Liver (tissue), 9 donors: ENCODE measurements around the gene ALS2CL. TPM values are rescaled to one million over a fixed set of nuclear protein-coding genes. Genes with fewer than 3 reads are reported as not detected.

Experiments
- DNase-seq: peaks from one replicate; pipeline ENCODE4 v3.0.0-alpha.2; 2017; ENCODE audit warnings: low spot score
- H3K27ac ChIP-seq, 2 donors: one replicate each; pipeline ENCODE4 v1.7.0; 2013; ENCODE audit warnings: inconsistent platforms in 2 of 2, low read length in 2 of 2, control low read depth in 1 of 2, low read depth in 1 of 2, mild to moderate bottlenecking in 1 of 2
- H3K27me3 ChIP-seq, 4 donors: one replicate each; pipeline versions ENCODE4 v1.6.1 to v1.7.0; 2013; ENCODE audit warnings: low read length in 3 of 4, inconsistent platforms in 1 of 4, mild to moderate bottlenecking in 1 of 4, moderate library complexity in 1 of 4; ENCODE audit not compliant: control insufficient read depth in 4 of 4, insufficient read depth in 4 of 4
- H3K36me3 ChIP-seq, 4 donors: one replicate each; pipeline versions ENCODE4 v1.6.1 to v1.7.0; 2013; ENCODE audit warnings: low read length in 3 of 4, mild to moderate bottlenecking in 3 of 4, low read depth in 1 of 4, moderate library complexity in 1 of 4; ENCODE audit not compliant: control insufficient read depth in 4 of 4, insufficient read depth in 3 of 4
- H3K4me1 ChIP-seq, 4 donors: one replicate each; pipeline versions ENCODE4 v1.6.1 to v1.7.0; 2013; ENCODE audit warnings: low read length in 3 of 4, mild to moderate bottlenecking in 3 of 4, moderate library complexity in 1 of 4; ENCODE audit not compliant: control insufficient read depth in 4 of 4, insufficient read depth in 4 of 4
- H3K4me3 ChIP-seq, 3 donors: one replicate each; pipeline versions ENCODE4 v1.6.1 to v1.7.0; 2013; ENCODE audit warnings: low read length in 3 of 3, control low read depth in 1 of 3, low read depth in 1 of 3, mild to moderate bottlenecking in 1 of 3
- H3K9ac ChIP-seq, 2 donors: one replicate each; pipeline ENCODE4 v1.7.0; 2013; ENCODE audit warnings: low read length in 2 of 2, mild to moderate bottlenecking in 2 of 2, moderate library complexity in 2 of 2, control low read depth in 1 of 2, low read depth in 1 of 2
- H3K9me3 ChIP-seq, 4 donors: one replicate each; pipeline versions ENCODE4 v1.6.1 to v1.7.0; 2013; ENCODE audit warnings: low read length in 3 of 4; ENCODE audit not compliant: control insufficient read depth in 4 of 4
- ATF3 ChIP-seq: IDR thresholded peaks from 2 replicates; pipeline ENCODE4 v1.6.1; 2016; ENCODE audit warnings: antibody characterized with exemption
- EGR1 ChIP-seq, 2 donors: IDR thresholded peaks; 2 replicates each; pipeline ENCODE4 v1.6.1; 2016 to 2018; ENCODE audit warnings: antibody characterized with exemption in 2 of 2, low read depth in 2 of 2
- FOXA1 ChIP-seq: IDR thresholded peaks from 2 replicates; pipeline ENCODE4 v1.6.1; 2016; ENCODE audit warnings: antibody characterized with exemption
- FOXA2 ChIP-seq: IDR thresholded peaks from 2 replicates; pipeline ENCODE4 v1.6.1; 2016; ENCODE audit warnings: antibody characterized with exemption
- GABPA ChIP-seq, 2 donors: IDR thresholded peaks in 1 of 2; conservative IDR thresholded peaks in 1 of 2; 2 replicates each; pipeline ENCODE4 v1.6.1; 2016; ENCODE audit warnings: antibody characterized with exemption in 2 of 2, mild to moderate bottlenecking in 1 of 2, moderate library complexity in 1 of 2
- HNF4A ChIP-seq, 2 donors: conservative IDR thresholded peaks; 2 replicates each; pipeline ENCODE4 v1.6.1; 2016; ENCODE audit warnings: antibody characterized with exemption in 2 of 2, mild to moderate bottlenecking in 2 of 2
- HNF4G ChIP-seq: IDR thresholded peaks from 2 replicates; pipeline ENCODE4 v1.6.1; 2016; ENCODE audit warnings: antibody characterized with exemption
- JUND ChIP-seq, 2 donors: IDR thresholded peaks; 2 replicates each; pipeline ENCODE4 v1.6.1; 2016; ENCODE audit warnings: antibody characterized with exemption in 2 of 2
- NR2F2 ChIP-seq: IDR thresholded peaks from 2 replicates; pipeline ENCODE4 v1.6.1; 2016; ENCODE audit warnings: antibody characterized with exemption
- RAD21 ChIP-seq, 2 donors: IDR thresholded peaks; 2 replicates each; pipeline ENCODE4 v1.6.1; 2016; ENCODE audit warnings: antibody characterized with exemption in 2 of 2, mild to moderate bottlenecking in 2 of 2
- REST ChIP-seq: IDR thresholded peaks from 2 replicates; pipeline ENCODE4 v1.6.1; 2016; ENCODE audit warnings: antibody characterized with exemption, mild to moderate bottlenecking
- RXRA ChIP-seq, 2 donors: IDR thresholded peaks; 2 replicates each; pipeline ENCODE4 v1.6.1; 2017 to 2018; ENCODE audit warnings: antibody characterized with exemption in 2 of 2, mild to moderate bottlenecking in 1 of 2
- TAF1 ChIP-seq: conservative IDR thresholded peaks from 2 replicates; pipeline ENCODE4 v1.6.1; 2016; ENCODE audit warnings: antibody characterized with exemption, mild to moderate bottlenecking
- YY1 ChIP-seq: IDR thresholded peaks from 2 replicates; pipeline ENCODE4 v1.6.1; 2016; ENCODE audit warnings: antibody characterized with exemption, mild to moderate bottlenecking
- ZBTB33 ChIP-seq: IDR thresholded peaks from 2 replicates; pipeline ENCODE4 v1.6.1; 2016; ENCODE audit warnings: antibody characterized with exemption
- WGBS: extraction: QIAGEN DNeasy Blood & Tissue Kit; methylation state at CpG from one replicate; pipeline ENCODE4 v1.1.7; 2013; 5-methylcytosine and 5-hydroxymethylcytosine counted together
- polyA plus RNA-seq, 2 donors: library from polyadenylated mRNA; stranded (reverse) in 1 of 2; unstranded in 1 of 2; fragments of 200-250 nt in 1 of 2; fragments of >200 nt in 1 of 2; fragmentation: Nextera tagmentation in 1 of 2; extraction: Ambion mirVana in 1 of 2; gene quantifications; one replicate each; pipeline versions ENCODE4 v1.2.1 to v1.2.3, GENCODE V29; 2013 to 2015
- total RNA-seq, 2 donors: library from RNA; depleted of rRNA; stranded (reverse); fragments of >200 nt; gene quantifications; one replicate each; pipeline ENCODE4 v1.2.3, GENCODE V29; 2014
- TF ChIP-seq, protein P1 (sequence below): IDR thresholded peaks from 2 replicates; pipeline ENCODE4 v1.6.1; 2016; ENCODE audit warnings: antibody characterized with exemption
- TF ChIP-seq, protein P2 (sequence below): fragments of 150-350 bp; IDR thresholded peaks from 2 replicates; pipeline ENCODE4 v1.5.1; 2017; ENCODE audit warnings: improper control_type of control experiment, low read depth, low read length; ENCODE audit not compliant: missing input control
- donor health status: healthy.
- donor health status: healthy.
- donor health status: healthy.
- donor health status: healthy.
- donor health status: healthy.

The ALS2CL gene
- total and polyA plus RNA-seq, 4 donors: 0.51 to 22.9 (median 5.7) TPM

DNA sequence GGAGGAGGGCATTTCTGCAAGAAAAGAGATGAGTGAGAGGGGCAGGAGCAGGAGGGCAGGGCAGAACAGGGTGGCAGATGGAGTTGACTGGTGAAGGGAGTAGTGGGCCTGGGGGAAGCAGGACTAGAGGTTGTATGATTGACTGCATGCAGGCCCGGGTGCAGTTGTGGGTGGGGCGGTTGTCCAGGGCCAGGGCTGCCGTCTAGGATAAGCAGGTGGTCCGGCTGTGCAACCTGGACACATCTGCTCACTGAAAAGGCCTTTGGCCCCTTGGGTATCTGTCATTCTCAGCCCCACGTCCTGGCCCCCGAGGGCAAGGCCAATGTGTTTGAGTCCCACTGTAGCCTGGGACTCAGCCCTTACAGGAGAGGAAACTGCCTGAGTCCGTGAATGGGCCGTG is 25.4 kb downstream of the ALS2CL start:
- H3K9ac ChIP-seq: no peak overlapping the region
- DNase-seq: no peak
- no peak overlapping the region for H3K4me3 ChIP-seq
- H3K9me3 ChIP-seq: no peaks in the 10 kb centered on the region
- no peak for TF ChIP-seq HNF4G
- no peak for TF ChIP-seq NR2F2
- no peak for TF ChIP-seq HNF4A (conservative IDR thresholded peaks at IDR 0.05)
- TF ChIP-seq RAD21 (IDR thresholded peaks at IDR 0.05): no peak
- TF ChIP-seq EGR1 (IDR thresholded peaks at IDR 0.05; ENCODE audit: low read depth in 2 of 2): no peak
- no peak for TF ChIP-seq JUND (IDR thresholded peaks at IDR 0.05)
- TF ChIP-seq TAF1: no peak
- no peak for TF ChIP-seq RXRA (IDR thresholded peaks at IDR 0.05)
- TF ChIP-seq FOXA2: no peak
- TF ChIP-seq ATF3: no peak
- no peak for TF ChIP-seq REST
- TF ChIP-seq YY1: no peak
- TF ChIP-seq, protein P1, sequence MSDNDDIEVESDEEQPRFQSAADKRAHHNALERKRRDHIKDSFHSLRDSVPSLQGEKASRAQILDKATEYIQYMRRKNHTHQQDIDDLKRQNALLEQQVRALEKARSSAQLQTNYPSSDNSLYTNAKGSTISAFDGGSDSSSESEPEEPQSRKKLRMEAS: no peak
- no peak for TF ChIP-seq GABPA (IDR thresholded peaks at IDR 0.05 in 1 of 2, conservative IDR thresholded peaks at IDR 0.05 in 1 of 2)
- no peak for TF ChIP-seq ZBTB33
- TF ChIP-seq FOXA1: no peak
- H3K27me3 ChIP-seq: no peaks in the 10 kb centered on the region
- peaks cover 2 to 20% (median 14%) of the 10 kb centered on the region in 4 donors for H3K4me1 ChIP-seq
- peaks cover 0 to 6% (median 2%) of the 10 kb centered on the region in 4 donors for H3K36me3 ChIP-seq
- H3K27ac ChIP-seq: no peak overlapping the region
- 75% methylated on average over 8 of the region's 8 CpGs for WGBS

- TF ChIP-seq GABPA (IDR thresholded peaks at IDR 0.05 in 1 of 2, conservative IDR thresholded peaks at IDR 0.05 in 1 of 2): no peak
- TF ChIP-seq, protein P2, sequence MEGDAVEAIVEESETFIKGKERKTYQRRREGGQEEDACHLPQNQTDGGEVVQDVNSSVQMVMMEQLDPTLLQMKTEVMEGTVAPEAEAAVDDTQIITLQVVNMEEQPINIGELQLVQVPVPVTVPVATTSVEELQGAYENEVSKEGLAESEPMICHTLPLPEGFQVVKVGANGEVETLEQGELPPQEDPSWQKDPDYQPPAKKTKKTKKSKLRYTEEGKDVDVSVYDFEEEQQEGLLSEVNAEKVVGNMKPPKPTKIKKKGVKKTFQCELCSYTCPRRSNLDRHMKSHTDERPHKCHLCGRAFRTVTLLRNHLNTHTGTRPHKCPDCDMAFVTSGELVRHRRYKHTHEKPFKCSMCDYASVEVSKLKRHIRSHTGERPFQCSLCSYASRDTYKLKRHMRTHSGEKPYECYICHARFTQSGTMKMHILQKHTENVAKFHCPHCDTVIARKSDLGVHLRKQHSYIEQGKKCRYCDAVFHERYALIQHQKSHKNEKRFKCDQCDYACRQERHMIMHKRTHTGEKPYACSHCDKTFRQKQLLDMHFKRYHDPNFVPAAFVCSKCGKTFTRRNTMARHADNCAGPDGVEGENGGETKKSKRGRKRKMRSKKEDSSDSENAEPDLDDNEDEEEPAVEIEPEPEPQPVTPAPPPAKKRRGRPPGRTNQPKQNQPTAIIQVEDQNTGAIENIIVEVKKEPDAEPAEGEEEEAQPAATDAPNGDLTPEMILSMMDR: no peak
- TF ChIP-seq RAD21 (IDR thresholded peaks at IDR 0.05): no peak
- Histone ChIP-seq H3K36me3 (peaks cover 0 to 6% (median 2%) of the 10 kb centered on the region in 4 donors), H3K9me3 (no peaks in the 10 kb centered on the region), H3K4me1 (peaks cover 2 to 21% (median 15%) of the 10 kb centered on the region in 4 donors), H3K9ac (no peak overlapping the region), H3K4me3 (no peak overlapping the region), H3K27me3 (no peaks in the 10 kb centered on the region), H3K27ac (no peak overlapping the region)
- 90% methylated on average over 9 of the region's 9 CpGs for WGBS
- no peak for DNase-seq
Measured at GRCh38 chr3:46667657-46668056, 25.8 kb downstream of the ALS2CL start.
